Body of pancreas (tissue), 4 donors: Measurements from ENCODE around the gene TUNAR.

Experiments
- POLR2A ChIP-seq, 3 donors: fragments of 450-650 bp; IDR thresholded peaks; one replicate each; pipeline ENCODE4 v1.6.1; 2016; ENCODE audit warnings: antibody characterized with exemption in 3 of 3, mild to moderate bottlenecking in 2 of 3
- TF ChIP-seq, protein P1 (sequence below), 7 experiments: fragments of 450-650 bp in 4 of 7; fragments of 200-600 bp in 3 of 7; sonication (generic) in 3 of 7; IDR thresholded peaks; one replicate each; pipeline ENCODE4 v1.5.1; 2016 to 2019; ENCODE audit warnings: antibody characterized with exemption in 7 of 7

DNA sequence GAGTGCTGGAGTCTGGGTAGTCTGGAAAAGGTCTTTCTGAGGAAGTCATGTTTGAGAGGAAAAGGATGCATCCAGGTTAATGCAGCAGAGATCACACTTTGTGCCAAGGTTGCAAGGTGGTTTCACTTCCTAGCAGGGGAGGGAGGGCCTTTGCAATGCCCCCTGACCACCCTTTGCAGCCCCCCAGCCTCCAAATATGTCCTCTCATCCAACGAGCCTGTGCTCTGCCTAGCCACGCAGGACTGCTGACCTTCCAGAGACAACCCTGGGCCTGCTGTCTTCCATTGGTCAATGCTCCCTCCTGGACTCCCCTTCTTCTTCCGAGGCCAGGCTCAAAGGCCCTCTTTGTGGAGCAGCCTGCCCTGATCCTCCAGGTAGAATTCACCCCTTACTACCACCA is 47.3 kb upstream of the TUNAR start:
- TF ChIP-seq, protein P1, sequence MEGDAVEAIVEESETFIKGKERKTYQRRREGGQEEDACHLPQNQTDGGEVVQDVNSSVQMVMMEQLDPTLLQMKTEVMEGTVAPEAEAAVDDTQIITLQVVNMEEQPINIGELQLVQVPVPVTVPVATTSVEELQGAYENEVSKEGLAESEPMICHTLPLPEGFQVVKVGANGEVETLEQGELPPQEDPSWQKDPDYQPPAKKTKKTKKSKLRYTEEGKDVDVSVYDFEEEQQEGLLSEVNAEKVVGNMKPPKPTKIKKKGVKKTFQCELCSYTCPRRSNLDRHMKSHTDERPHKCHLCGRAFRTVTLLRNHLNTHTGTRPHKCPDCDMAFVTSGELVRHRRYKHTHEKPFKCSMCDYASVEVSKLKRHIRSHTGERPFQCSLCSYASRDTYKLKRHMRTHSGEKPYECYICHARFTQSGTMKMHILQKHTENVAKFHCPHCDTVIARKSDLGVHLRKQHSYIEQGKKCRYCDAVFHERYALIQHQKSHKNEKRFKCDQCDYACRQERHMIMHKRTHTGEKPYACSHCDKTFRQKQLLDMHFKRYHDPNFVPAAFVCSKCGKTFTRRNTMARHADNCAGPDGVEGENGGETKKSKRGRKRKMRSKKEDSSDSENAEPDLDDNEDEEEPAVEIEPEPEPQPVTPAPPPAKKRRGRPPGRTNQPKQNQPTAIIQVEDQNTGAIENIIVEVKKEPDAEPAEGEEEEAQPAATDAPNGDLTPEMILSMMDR (IDR thresholded peaks at IDR 0.05) = no peak
- no peak for TF ChIP-seq POLR2A (IDR thresholded peaks at IDR 0.05)
